Measurements from ENCODE around the gene LCN12. TPM values are rescaled to one million over a fixed set of nuclear protein-coding genes. Genes with fewer than 3 reads are reported as not detected.

The LCN12 gene
- total RNA-seq, 1 donor, result 0.86 TPM

- no peak overlapping the region for H3K4me3 ChIP-seq (ENCODE audit: low read depth, low read length)
- no peak for DNase-seq (ENCODE audit: low read depth)
- TF ChIP-seq, protein P1, sequence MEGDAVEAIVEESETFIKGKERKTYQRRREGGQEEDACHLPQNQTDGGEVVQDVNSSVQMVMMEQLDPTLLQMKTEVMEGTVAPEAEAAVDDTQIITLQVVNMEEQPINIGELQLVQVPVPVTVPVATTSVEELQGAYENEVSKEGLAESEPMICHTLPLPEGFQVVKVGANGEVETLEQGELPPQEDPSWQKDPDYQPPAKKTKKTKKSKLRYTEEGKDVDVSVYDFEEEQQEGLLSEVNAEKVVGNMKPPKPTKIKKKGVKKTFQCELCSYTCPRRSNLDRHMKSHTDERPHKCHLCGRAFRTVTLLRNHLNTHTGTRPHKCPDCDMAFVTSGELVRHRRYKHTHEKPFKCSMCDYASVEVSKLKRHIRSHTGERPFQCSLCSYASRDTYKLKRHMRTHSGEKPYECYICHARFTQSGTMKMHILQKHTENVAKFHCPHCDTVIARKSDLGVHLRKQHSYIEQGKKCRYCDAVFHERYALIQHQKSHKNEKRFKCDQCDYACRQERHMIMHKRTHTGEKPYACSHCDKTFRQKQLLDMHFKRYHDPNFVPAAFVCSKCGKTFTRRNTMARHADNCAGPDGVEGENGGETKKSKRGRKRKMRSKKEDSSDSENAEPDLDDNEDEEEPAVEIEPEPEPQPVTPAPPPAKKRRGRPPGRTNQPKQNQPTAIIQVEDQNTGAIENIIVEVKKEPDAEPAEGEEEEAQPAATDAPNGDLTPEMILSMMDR (IDR thresholded peaks at IDR 0.05; ENCODE audit: insufficient read depth, low read depth, low read length), result no peak
Observed at GRCh38 chr9:136990242-136990911, 38.3 kb downstream of the LCN12 start.

- TF ChIP-seq, protein P1 (IDR thresholded peaks at IDR 0.05; ENCODE audit: insufficient read depth, low read depth, low read length), result no peak
- peak; percentile 94 for DNase-seq (ENCODE audit: low read depth)
- H3K4me3 ChIP-seq (ENCODE audit: low read depth, low read length), result peak within 1 kb of the TSS; percentile 67
Observed at GRCh38 chr9:136991993-136992818, 40.1 kb downstream of the LCN12 start, which contains the start of gene PAXX. TSS of gene PAXX (plus strand) at chr9:136992422. CDS start at chr9:136992444, 22 bp downstream.

DNA sequence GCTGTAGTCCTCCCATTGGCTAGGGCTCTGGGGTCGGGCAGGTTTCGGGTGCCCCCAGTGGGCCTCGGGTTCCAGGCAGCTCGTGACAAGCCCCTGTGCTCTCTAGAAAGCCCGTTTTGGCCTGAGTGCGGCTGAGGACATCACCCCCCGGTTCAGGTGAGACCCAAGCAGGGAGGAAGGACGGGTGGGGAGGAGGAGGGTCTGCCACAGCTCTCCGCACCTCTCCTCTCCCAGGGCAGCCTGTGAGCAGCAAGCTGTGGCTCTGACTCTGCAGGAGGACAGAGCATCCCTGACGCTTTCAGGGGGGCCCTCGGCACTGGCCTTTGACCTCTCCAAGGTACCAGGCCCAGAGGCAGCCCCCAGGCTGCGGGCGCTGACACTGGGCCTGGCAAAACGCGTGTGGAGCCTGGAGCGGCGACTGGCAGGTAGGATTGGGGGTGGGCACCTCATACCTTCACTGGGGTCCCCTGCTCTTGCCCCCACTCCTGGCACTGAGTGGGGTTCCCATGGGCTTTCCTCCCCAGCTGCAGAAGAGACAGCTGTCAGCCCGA is 40.8 kb downstream of the LCN12 start:
- peak overlapping the region; percentile 67 for H3K4me3 ChIP-seq (ENCODE audit: low read depth, low read length)
- TF ChIP-seq, protein P1 (IDR thresholded peaks at IDR 0.05; ENCODE audit: insufficient read depth, low read depth, low read length), result no peak
- no peak for DNase-seq (ENCODE audit: low read depth)

GRCh38 chr9:136994180-136994887 is 42.3 kb downstream of the LCN12 start:
- TF ChIP-seq, protein P1 (IDR thresholded peaks at IDR 0.05; ENCODE audit: insufficient read depth, low read depth, low read length), result no peak
- no peak for DNase-seq (ENCODE audit: low read depth)

DNA sequence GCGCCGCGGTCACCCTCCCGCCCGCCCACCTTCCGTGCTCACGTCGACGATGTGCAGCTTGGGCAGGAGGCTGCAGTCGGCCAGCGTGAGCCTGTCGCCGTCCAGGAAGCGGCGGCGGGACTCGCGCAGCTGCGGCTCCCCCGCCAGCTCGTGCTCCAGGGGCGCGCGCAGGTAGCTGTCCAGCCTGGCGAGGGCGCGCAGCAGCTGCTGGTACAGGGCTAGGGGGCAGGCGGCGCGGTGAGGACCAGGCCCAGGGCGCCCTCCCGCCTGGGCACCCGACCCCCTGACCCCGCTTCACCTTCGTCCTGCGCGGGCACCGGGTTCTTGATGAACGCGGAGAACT is 42.8 kb downstream of the LCN12 start:
- H3K4me3 ChIP-seq (ENCODE audit: low read depth, low read length), result no peak overlapping the region
- TF ChIP-seq, protein P1 (IDR thresholded peaks at IDR 0.05; ENCODE audit: insufficient read depth, low read depth, low read length), result no peak

More at GRCh38 chr9:136994180-136994887, 42.3 kb downstream of the LCN12 start:
- no peak overlapping the region for H3K4me3 ChIP-seq (ENCODE audit: low read depth, low read length)

GRCh38 chr9:136995362-136995761 is 43.3 kb downstream of the LCN12 start:
- TF ChIP-seq, protein P1 (IDR thresholded peaks at IDR 0.05; ENCODE audit: insufficient read depth, low read depth, low read length), result no peak
- peak overlapping the region; percentile 51 for H3K4me3 ChIP-seq (ENCODE audit: low read depth, low read length)
- no peak for DNase-seq (ENCODE audit: low read depth)

More for the DNA sequence above, 42.8 kb downstream of the LCN12 start:
- DNase-seq (ENCODE audit: low read depth), result no peak

Measured in fibroblast of villous mesenchyme (primary cell).